RWPE1 (cell line): ENCODE results near the gene SPOCK1.
A peak's percentile ranks its signal among the peaks of the same experiment; 100 is the strongest.

ENCODE experiments used
- CTCF ChIA-PET: fragments of 350-600 bp; sonication (Branson Sonifier 250); formaldehyde crosslinking; extraction: SDS; loops from one replicate; lab custom pipeline; 2021; lab: Yijun Ruan, JAX
- POLR2A ChIA-PET: fragments of 400-600 bp; formaldehyde crosslinking; extraction: SDS; loops from one replicate; lab custom pipeline; 2020; ENCODE audit warnings: antibody characterized with exemption; ENCODE audit not compliant: low non-redundant PET; lab: Yijun Ruan, JAX
- DNase-seq: peaks from one replicate; pipeline ENCODE4 v3.0.0; 2012; ENCODE audit warnings: low spot score
- H3K27ac ChIP-seq: fragments of 450-650 bp; 2 replicates; pipeline ENCODE4 v1.5.1; 2017
- CTCF ChIP-seq: fragments of 450-650 bp; conservative IDR thresholded peaks from 2 replicates; pipeline ENCODE4 v1.5.1; 2017; ENCODE audit warnings: low read depth, mild to moderate bottlenecking

The SPOCK1 gene

GRCh38 chr5:137372016-137372772 is 126.9 kb downstream of the SPOCK1 start:
- POLR2A ChIA-PET = no interaction called here
- no peak for TF ChIP-seq CTCF
- CTCF ChIA-PET = no interaction called here
- DNase-seq = no peak
- no peak overlapping the region for H3K27ac ChIP-seq

GRCh38 chr5:137370096-137371071 is 128.7 kb downstream of the SPOCK1 start:
- TF ChIP-seq CTCF = no peak
- POLR2A ChIA-PET = no interaction called here

GRCh38 chr5:137368651-137369050 is 130.5 kb downstream of the SPOCK1 start:
- ChIA-PET CTCF (interaction anchor here (0.7 kb wide), 1 partner anchor 36 kb away, joined by 3 read pairs; no protein-coding TSS in a partner anchor), POLR2A (no interaction called here)
- no peak for DNase-seq
- no peak overlapping the region for H3K27ac ChIP-seq
- no peak for TF ChIP-seq CTCF

More at GRCh38 chr5:137370096-137371071, 128.7 kb downstream of the SPOCK1 start:
- H3K27ac ChIP-seq = no peak overlapping the region
- CTCF ChIA-PET = interaction anchor here (0.6 to 1.0 kb wide), 3 partner anchors 11 to 126 kb away, joined by 3 read pairs; no protein-coding TSS in a partner anchor
- peak; percentile 45 for DNase-seq

GRCh38 chr5:137367951-137368350 is 131.2 kb downstream of the SPOCK1 start:
- ChIA-PET CTCF (interaction anchor here (0.5 to 0.7 kb wide), 2 partner anchors 37 to 47 kb away, joined by 3 read pairs; no protein-coding TSS in a partner anchor), POLR2A (no interaction called here)
- no peak overlapping the region for H3K27ac ChIP-seq
- no peak for TF ChIP-seq CTCF
- no peak for DNase-seq

- ChIA-PET CTCF (no interaction called here), POLR2A (no interaction called here)
- no peak overlapping the region for H3K27ac ChIP-seq
- no peak for DNase-seq
- no peak for TF ChIP-seq CTCF
These were observed 132.6 kb downstream of the SPOCK1 start for GRCh38 chr5:137366526-137366925.
